Fibroblast of mammary gland (primary cell): ENCODE measurements around the gene HIVEP2.

Experiments
- DNase-seq: peaks from one replicate; pipeline ENCODE4 v3.0.0-alpha.2; 2010; ENCODE audit warnings: low read depth
- H3K4me3 ChIP-seq: 2 replicates; pipeline ENCODE4 v1.5.1; 2011; ENCODE audit warnings: low read depth, mild to moderate bottlenecking, low read length, moderate library complexity; ENCODE audit not compliant: control insufficient read depth
- CTCF ChIP-seq: conservative IDR thresholded peaks from 2 replicates; pipeline ENCODE4 v1.5.1; 2011; ENCODE audit warnings: low read depth, low read length, inconsistent platforms; ENCODE audit not compliant: control insufficient read depth, insufficient read depth

HIVEP2 gene

GRCh38 chr6:142846459-142846831 is 98.5 kb downstream of the HIVEP2 start:
- no peak overlapping the region for H3K4me3 ChIP-seq
- peak; percentile 75 for DNase-seq
- TF ChIP-seq CTCF, result no peak

- TF ChIP-seq CTCF, result no peak
- peak; percentile 80 for DNase-seq
- no peak overlapping the region for H3K4me3 ChIP-seq
Observed at GRCh38 chr6:142845624-142846458, 99.1 kb downstream of the HIVEP2 start.

GRCh38 chr6:142845143-142845571 is 99.8 kb downstream of the HIVEP2 start:
- no peak for DNase-seq
- H3K4me3 ChIP-seq, result no peak overlapping the region
- TF ChIP-seq CTCF, result no peak

GRCh38 chr6:142844065-142844755 is 100.8 kb downstream of the HIVEP2 start:
- DNase-seq, result peak; percentile 79
- TF ChIP-seq CTCF, result no peak
- no peak overlapping the region for H3K4me3 ChIP-seq

- no peak overlapping the region for H3K4me3 ChIP-seq
- DNase-seq, result no peak
- no peak for TF ChIP-seq CTCF
Observed at GRCh38 chr6:142843361-142843760, 101.6 kb downstream of the HIVEP2 start.

GRCh38 chr6:142842418-142843261 is 102.3 kb downstream of the HIVEP2 start:
- peak; percentile 70 for DNase-seq
- peak overlapping the region; percentile 26 for H3K4me3 ChIP-seq
- TF ChIP-seq CTCF, result no peak
